Hepatocyte (in vitro differentiated cells): ENCODE measurements around the gene GGNBP2. TPM values are rescaled to one million over a fixed set of nuclear protein-coding genes. Genes with fewer than 3 reads are reported as not detected.

Experiments used
- DNase-seq: peaks from one replicate; pipeline ENCODE4 v3.0.0-alpha.2; 2016; ENCODE audit warnings: low spot score
- H2AFZ ChIP-seq: fragments of 200-600 bp; sonication (generic); 2 replicates; pipeline ENCODE4 v1.6.0; 2016; ENCODE audit warnings: antibody characterized with exemption, mild to moderate bottlenecking
- H3K27ac ChIP-seq: fragments of 200-600 bp; sonication (generic); 2 replicates; pipeline ENCODE4 v1.5.1; 2016; ENCODE audit warnings: mild to moderate bottlenecking
- H3K27me3 ChIP-seq: fragments of 200-600 bp; sonication (generic); 2 replicates; pipeline ENCODE4 v1.6.1; 2016
- H3K36me3 ChIP-seq: fragments of 200-600 bp; sonication (generic); replicated peaks from 2 replicates; pipeline ENCODE4 v1.5.1; 2016; ENCODE audit warnings: low read depth; ENCODE audit not compliant: insufficient read depth
- H3K4me1 ChIP-seq: fragments of 200-600 bp; sonication (generic); 2 replicates; pipeline ENCODE4 v1.5.1; 2016; ENCODE audit warnings: mild to moderate bottlenecking, moderate library complexity; ENCODE audit not compliant: insufficient read depth
- H3K4me2 ChIP-seq: fragments of 200-600 bp; sonication (generic); 2 replicates; pipeline ENCODE4 v1.6.0; 2016
- H3K4me3 ChIP-seq: fragments of 200-600 bp; sonication (generic); 2 replicates; pipeline ENCODE4 v1.5.1; 2016; ENCODE audit warnings: mild to moderate bottlenecking
- H3K79me2 ChIP-seq: fragments of 200-600 bp; sonication (generic); 2 replicates; pipeline ENCODE4 v1.6.0; 2017; ENCODE audit warnings: mild to moderate bottlenecking
- H3K9me2 ChIP-seq: fragments of 200-600 bp; sonication (generic); replicated peaks from 2 replicates; pipeline ENCODE4 v1.6.0; 2017; ENCODE audit warnings: mild to moderate bottlenecking; ENCODE audit not compliant: insufficient read depth
- H3K9me3 ChIP-seq: fragments of 200-600 bp; sonication (generic); 2 replicates; pipeline ENCODE4 v1.5.1; 2016; ENCODE audit warnings: low read depth, mild to moderate bottlenecking
- H4K20me1 ChIP-seq: fragments of 200-600 bp; sonication (generic); 2 replicates; pipeline ENCODE4 v1.6.0; 2016; ENCODE audit warnings: mild to moderate bottlenecking; ENCODE audit not compliant: insufficient read depth, poor library complexity, severe bottlenecking
- CTCF ChIP-seq: fragments of 200-600 bp; sonication (generic); IDR thresholded peaks from 2 replicates; pipeline ENCODE4 v1.5.1; 2016; ENCODE audit warnings: antibody characterized with exemption, mild to moderate bottlenecking; ENCODE audit not compliant: poor library complexity
- EZH2 ChIP-seq: fragments of 200-600 bp; sonication (generic); IDR thresholded peaks from 2 replicates; pipeline ENCODE4 v1.6.1; 2016; ENCODE audit warnings: antibody characterized with exemption, mild to moderate bottlenecking, borderline replicate concordance
- EZH2phosphoT487 ChIP-seq: fragments of 200-600 bp; sonication (generic); IDR thresholded peaks from one replicate; pipeline ENCODE4 v1.6.1; 2018; ENCODE audit warnings: antibody characterized with exemption, mild to moderate bottlenecking, low read depth, moderate library complexity; ENCODE audit not compliant: unreplicated experiment, severe bottlenecking
- WGBS: methylation state at CpG from one replicate; pipeline ENCODE4 v1.1.6; 2016; ENCODE audit warnings: low lambda C conversion rate; ENCODE audit errors: missing lambda C conversion rate; 5-methylcytosine and 5-hydroxymethylcytosine counted together
- polyA plus RNA-seq: library from polyadenylated mRNA; unstranded; fragments of >200 nt; fragmentation: Nextera tagmentation; extraction: Ambion mirVana; gene quantifications from 2 replicates; pipeline ENCODE4 v1.2.1, GENCODE V29; 2016
- total RNA-seq: library from RNA; depleted of rRNA; stranded (reverse); fragments of >200 nt; gene quantifications from 2 replicates; pipeline ENCODE4 v1.2.3, GENCODE V29; 2014

GGNBP2 gene
- total and polyA plus RNA-seq, 2 experiments from 2014 or later, result 52.2 to 79.9 TPM

GRCh38 chr17:36625188-36625587 lies 80.5 kb downstream of the GGNBP2 start:
- H3K4me3 ChIP-seq, result no peak overlapping the region
- DNase-seq, result no peak
- no peak overlapping the region for H2AFZ ChIP-seq
- no peak overlapping the region for H3K4me2 ChIP-seq
- TF ChIP-seq EZH2phosphoT487, result no peak
- WGBS, result 86% methylated on average over 7 of the region's 7 CpGs
- no peaks in the 10 kb centered on the region for H3K9me3 ChIP-seq
- H3K4me1 ChIP-seq, result no peaks in the 10 kb centered on the region
- H3K27ac ChIP-seq, result no peak overlapping the region
- no peaks in the 10 kb centered on the region for H4K20me1 ChIP-seq
- no peaks in the 10 kb centered on the region for H3K36me3 ChIP-seq
- H3K9me2 ChIP-seq, result no peaks in the 10 kb centered on the region
- H3K27me3 ChIP-seq, result no peaks in the 10 kb centered on the region
- no peaks in the 10 kb centered on the region for H3K79me2 ChIP-seq

- no peaks in the 10 kb centered on the region for H3K79me2 ChIP-seq
- no peak overlapping the region for H3K4me3 ChIP-seq
- H3K4me1 ChIP-seq, result no peaks in the 10 kb centered on the region
- H3K9me2 ChIP-seq, result no peaks in the 10 kb centered on the region
- TF ChIP-seq CTCF (no peak), EZH2phosphoT487 (no peak), EZH2 (no peak)
- no peak overlapping the region for H3K27ac ChIP-seq
- H3K27me3 ChIP-seq, result peaks cover 11% of the 10 kb centered on the region
- no peaks in the 10 kb centered on the region for H3K9me3 ChIP-seq
- 75% methylated on average over 12 of the region's 12 CpGs for WGBS
- H3K36me3 ChIP-seq, result no peaks in the 10 kb centered on the region
- H3K4me2 ChIP-seq, result no peak overlapping the region
- H2AFZ ChIP-seq, result no peak overlapping the region
- no peak for DNase-seq
- no peaks in the 10 kb centered on the region for H4K20me1 ChIP-seq
Measured at GRCh38 chr17:36627101-36627500, 82.4 kb downstream of the GGNBP2 start.

GRCh38 chr17:36628576-36628975 lies 83.9 kb downstream of the GGNBP2 start:
- no peak overlapping the region for H3K27ac ChIP-seq
- H4K20me1 ChIP-seq, result no peaks in the 10 kb centered on the region
- no peak for DNase-seq
- WGBS, result 98% methylated on average over 2 of the region's 2 CpGs
- H3K9me2 ChIP-seq, result no peaks in the 10 kb centered on the region
- no peaks in the 10 kb centered on the region for H3K36me3 ChIP-seq
- H2AFZ ChIP-seq, result no peak overlapping the region
- TF ChIP-seq EZH2 (no peak), EZH2phosphoT487 (no peak), CTCF (no peak)
- peaks cover 25% of the 10 kb centered on the region for H3K27me3 ChIP-seq
- peaks cover 1% of the 10 kb centered on the region for H3K4me1 ChIP-seq
- H3K4me3 ChIP-seq, result no peak overlapping the region
- H3K4me2 ChIP-seq, result no peak overlapping the region
- H3K9me3 ChIP-seq, result no peaks in the 10 kb centered on the region
- no peaks in the 10 kb centered on the region for H3K79me2 ChIP-seq

GRCh38 chr17:36629252-36629847 lies 84.6 kb downstream of the GGNBP2 start:
- peak; percentile 85 for DNase-seq
- WGBS, result 25% methylated on average over 13 of the region's 14 CpGs
- H3K27me3 ChIP-seq, result peaks cover 33% of the 10 kb centered on the region
- H3K9me2 ChIP-seq, result no peaks in the 10 kb centered on the region
- TF ChIP-seq CTCF (peak; percentile 97), EZH2phosphoT487 (no peak)
- H3K4me1 ChIP-seq, result peaks cover 5% of the 10 kb centered on the region
- H3K27ac ChIP-seq, result no peak overlapping the region
- H2AFZ ChIP-seq, result no peak overlapping the region
- no peak overlapping the region for H3K4me3 ChIP-seq
- H3K79me2 ChIP-seq, result no peaks in the 10 kb centered on the region
- no peaks in the 10 kb centered on the region for H3K9me3 ChIP-seq
- no peaks in the 10 kb centered on the region for H3K36me3 ChIP-seq
- no peak overlapping the region for H3K4me2 ChIP-seq
- H4K20me1 ChIP-seq, result no peaks in the 10 kb centered on the region
